HG02943 (cell line): ENCODE data around the gene DMC1.

Source experiments
- ATAC-seq: cut with Tn5 transposase; IDR thresholded peaks from one replicate; pipeline ENCODE4 v1.9.1; 2021; ENCODE audit warnings: mild to moderate bottlenecking, low read depth, moderate library complexity; ENCODE audit not compliant: unreplicated experiment

The DMC1 gene

GRCh38 chr22:38504731-38505540 lies 65.0 kb downstream of the DMC1 start:
- no peak for ATAC-seq

GRCh38 chr22:38503021-38503420 lies 67.0 kb downstream of the DMC1 start:
- no peak for ATAC-seq

GRCh38 chr22:38501797-38502672 lies 67.9 kb downstream of the DMC1 start:
- no peak for ATAC-seq

- ATAC-seq = no peak
Observed at GRCh38 chr22:38497869-38498268, 72.1 kb downstream of the DMC1 start.

- no peak for ATAC-seq
Observed at GRCh38 chr22:38494939-38495338, 75.0 kb downstream of the DMC1 start.

GRCh38 chr22:38494498-38494897 lies 75.5 kb downstream of the DMC1 start:
- no peak for ATAC-seq

- ATAC-seq = no peak
Observed at GRCh38 chr22:38491707-38492348, 78.2 kb downstream of the DMC1 start.

- ATAC-seq = no peak
Observed at GRCh38 chr22:38490915-38491314, 79.1 kb downstream of the DMC1 start.

- no peak for ATAC-seq
Observed at GRCh38 chr22:38490475-38490874, 79.5 kb downstream of the DMC1 start.

GRCh38 chr22:38489561-38490145 lies 80.3 kb downstream of the DMC1 start:
- no peak for ATAC-seq

- no peak for ATAC-seq
Observed at GRCh38 chr22:38489142-38489541, 80.8 kb downstream of the DMC1 start.

GRCh38 chr22:38487946-38488345 lies 82.0 kb downstream of the DMC1 start:
- ATAC-seq = no peak

GRCh38 chr22:38485783-38486182 lies 84.2 kb downstream of the DMC1 start:
- ATAC-seq = no peak

GRCh38 chr22:38484244-38484643 lies 85.7 kb downstream of the DMC1 start:
- ATAC-seq = no peak

- ATAC-seq = no peak
Observed at GRCh38 chr22:38482662-38483308, 87.2 kb downstream of the DMC1 start.

- no peak for ATAC-seq
Observed at GRCh38 chr22:38481871-38482332, 88.1 kb downstream of the DMC1 start.

- no peak for ATAC-seq
Observed at GRCh38 chr22:38481162-38481870, 88.7 kb downstream of the DMC1 start.

GRCh38 chr22:38479096-38479837 lies 90.7 kb downstream of the DMC1 start:
- ATAC-seq = no peak

- ATAC-seq = no peak
Observed at GRCh38 chr22:38477585-38477984, 92.4 kb downstream of the DMC1 start.
